GM12872 (cell line): ENCODE data around the gene CDK16.

Source experiments
- TF ChIP-seq, protein P1 (sequence below): IDR thresholded peaks from 3 replicates; pipeline ENCODE4 v1.5.1; 2011; ENCODE audit warnings: low read depth, mild to moderate bottlenecking, low read length, moderate library complexity; ENCODE audit not compliant: insufficient read depth

The CDK16 gene

DNA sequence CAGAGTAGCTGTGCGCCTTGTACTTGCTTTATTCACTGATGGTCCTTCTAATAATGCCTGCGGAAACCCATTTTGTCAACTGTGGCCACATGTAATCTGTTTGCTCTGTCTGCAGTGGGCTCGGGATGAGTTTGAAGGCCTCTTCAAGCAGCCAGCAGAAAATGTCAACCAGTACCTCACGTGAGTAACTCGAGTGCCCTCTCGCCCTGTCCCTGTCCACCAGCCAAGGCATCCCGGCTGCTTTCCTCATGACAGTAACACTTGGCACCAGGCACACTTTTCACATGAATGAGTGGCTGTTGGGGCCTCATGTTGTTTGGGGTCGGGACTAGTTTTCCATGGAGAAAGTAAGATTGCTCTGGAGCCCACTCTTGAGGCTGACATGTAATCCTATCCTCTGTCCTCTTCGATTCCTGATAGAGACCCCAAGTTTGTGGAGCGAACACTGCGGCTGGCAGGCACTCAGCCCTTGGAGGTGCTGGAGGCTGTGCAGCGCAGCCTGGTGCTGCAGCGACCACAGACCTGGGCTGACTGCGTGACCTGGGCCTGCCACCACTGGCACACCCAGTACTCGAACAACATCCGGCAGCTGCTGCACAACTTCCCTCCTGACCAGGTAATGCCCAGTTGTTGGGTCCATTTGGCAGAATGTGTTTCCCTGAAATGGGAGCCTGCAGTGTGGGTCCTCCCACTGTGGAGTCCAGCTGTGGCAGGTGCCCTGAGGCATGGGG lies 8.8 kb upstream of the CDK16 start:
- TF ChIP-seq, protein P1, sequence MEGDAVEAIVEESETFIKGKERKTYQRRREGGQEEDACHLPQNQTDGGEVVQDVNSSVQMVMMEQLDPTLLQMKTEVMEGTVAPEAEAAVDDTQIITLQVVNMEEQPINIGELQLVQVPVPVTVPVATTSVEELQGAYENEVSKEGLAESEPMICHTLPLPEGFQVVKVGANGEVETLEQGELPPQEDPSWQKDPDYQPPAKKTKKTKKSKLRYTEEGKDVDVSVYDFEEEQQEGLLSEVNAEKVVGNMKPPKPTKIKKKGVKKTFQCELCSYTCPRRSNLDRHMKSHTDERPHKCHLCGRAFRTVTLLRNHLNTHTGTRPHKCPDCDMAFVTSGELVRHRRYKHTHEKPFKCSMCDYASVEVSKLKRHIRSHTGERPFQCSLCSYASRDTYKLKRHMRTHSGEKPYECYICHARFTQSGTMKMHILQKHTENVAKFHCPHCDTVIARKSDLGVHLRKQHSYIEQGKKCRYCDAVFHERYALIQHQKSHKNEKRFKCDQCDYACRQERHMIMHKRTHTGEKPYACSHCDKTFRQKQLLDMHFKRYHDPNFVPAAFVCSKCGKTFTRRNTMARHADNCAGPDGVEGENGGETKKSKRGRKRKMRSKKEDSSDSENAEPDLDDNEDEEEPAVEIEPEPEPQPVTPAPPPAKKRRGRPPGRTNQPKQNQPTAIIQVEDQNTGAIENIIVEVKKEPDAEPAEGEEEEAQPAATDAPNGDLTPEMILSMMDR: no peak

DNA sequence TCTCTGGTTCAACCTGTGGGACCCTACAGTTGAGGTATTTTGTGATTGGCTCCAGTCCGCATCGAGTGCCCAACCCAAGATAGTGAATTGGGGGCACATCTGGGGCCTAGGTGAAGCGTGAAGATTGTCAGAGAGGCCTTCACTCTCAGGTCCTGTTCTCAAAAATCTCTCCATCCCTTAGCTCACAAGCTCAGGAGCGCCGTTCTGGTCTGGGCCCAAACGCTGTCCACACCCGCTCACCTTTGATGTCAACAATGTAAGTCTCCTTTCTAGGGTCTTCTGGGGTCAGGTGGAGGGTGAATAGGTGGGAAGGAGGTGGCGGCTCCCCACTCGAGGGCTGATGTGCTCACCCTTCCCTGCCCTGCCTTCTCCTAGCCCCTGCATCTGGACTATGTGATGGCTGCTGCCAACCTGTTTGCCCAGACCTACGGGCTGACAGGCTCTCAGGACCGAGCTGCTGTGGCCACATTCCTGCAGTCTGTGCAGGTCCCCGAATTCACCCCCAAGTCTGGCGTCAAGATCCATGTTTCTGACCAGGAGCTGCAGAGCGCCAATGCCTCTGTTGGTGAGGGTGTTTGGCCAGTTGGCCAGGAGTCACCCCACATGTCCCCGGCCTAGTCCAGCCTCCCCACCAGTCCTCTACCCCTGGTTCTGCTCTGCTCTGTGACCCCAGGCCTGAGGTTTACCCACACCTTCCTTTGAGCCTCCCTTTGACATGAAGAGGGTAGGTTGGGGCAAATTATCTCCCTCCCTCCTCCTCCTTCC lies 7.6 kb upstream of the CDK16 start:
- TF ChIP-seq, protein P1: no peak

DNA sequence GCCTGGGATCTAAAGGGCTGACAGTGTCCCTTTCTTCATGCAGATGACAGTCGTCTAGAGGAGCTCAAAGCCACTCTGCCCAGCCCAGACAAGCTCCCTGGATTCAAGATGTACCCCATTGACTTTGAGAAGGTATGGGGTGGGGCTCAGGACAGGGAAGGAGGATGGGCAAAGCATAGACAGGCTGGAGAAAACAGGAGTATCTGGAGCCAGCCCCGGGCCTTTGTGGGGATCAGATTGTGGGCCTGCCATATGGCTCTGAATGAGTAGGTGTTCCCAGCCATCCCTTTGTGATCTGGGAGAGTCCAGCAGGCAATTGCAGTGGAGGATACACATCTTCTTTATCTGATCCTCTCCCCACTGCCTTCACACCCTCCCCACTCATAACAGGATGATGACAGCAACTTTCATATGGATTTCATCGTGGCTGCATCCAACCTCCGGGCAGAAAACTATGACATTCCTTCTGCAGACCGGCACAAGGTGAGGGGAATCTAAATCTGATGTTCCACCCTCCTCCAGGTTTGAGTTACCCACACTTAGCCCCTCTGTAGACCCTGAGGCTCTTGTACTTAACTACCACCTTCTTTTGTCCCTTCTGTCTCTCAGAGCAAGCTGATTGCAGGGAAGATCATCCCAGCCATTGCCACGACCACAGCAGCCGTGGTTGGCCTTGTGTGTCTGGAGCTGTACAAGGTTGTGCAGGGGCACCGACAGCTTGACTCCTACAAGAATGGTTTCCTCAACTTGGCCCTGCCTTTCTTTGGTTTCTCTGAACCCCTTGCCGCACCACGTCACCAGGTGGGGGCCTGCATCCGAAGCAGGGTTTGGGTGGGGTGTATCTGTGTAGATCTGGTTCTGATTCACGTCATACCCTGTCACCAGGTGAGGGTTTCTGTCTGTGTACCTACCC lies 5.8 kb upstream of the CDK16 start:
- TF ChIP-seq, protein P1: no peak

DNA sequence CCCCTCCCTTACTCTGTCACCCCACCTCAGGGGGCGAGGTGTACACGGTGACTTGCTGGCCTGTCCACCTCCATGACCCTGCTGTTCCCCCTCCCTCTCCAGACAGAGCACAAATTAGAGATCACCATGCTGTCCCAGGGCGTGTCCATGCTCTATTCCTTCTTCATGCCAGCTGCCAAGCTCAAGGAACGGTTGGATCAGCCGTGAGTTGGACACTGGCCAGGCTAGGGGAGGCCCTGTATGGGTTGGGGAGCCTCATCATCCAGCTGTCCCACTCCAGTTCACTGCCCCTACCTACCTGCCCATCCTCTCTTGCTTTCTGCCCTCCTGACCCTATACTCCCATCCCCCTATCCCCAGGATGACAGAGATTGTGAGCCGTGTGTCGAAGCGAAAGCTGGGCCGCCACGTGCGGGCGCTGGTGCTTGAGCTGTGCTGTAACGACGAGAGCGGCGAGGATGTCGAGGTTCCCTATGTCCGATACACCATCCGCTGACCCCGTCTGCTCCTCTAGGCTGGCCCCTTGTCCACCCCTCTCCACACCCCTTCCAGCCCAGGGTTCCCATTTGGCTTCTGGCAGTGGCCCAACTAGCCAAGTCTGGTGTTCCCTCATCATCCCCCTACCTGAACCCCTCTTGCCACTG lies 3.9 kb upstream of the CDK16 start:
- TF ChIP-seq, protein P1: no peak

DNA sequence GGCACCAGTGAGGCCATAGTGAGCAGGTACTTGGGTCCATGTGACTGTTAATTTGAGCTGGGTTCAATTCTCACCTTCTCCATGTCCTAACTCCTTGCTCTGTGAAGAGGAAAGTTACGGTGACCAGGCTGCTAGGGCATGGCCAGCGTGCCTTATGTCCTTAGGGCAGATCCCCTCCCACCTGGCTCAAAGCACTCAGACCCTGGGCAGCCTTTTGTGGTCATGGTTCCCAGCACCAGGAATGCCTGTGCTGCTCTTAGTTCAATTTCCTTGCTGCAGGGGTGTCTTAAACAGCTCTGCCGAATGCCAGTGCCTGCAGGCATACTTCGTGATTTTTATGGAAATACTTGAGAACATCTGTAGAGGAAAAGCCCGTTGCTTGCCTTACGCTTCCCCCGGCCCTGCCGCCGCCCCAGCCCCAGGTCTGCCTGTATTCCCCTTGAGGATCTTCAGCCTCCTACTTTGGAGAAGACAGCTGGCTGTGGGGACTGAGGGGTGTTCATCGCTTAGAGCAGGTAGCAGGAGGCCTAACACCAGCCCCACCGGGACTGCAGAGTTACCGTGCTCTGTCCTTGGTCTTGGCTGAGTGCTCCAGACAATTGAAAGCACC lies 3.1 kb upstream of the CDK16 start:
- TF ChIP-seq, protein P1: no peak

DNA sequence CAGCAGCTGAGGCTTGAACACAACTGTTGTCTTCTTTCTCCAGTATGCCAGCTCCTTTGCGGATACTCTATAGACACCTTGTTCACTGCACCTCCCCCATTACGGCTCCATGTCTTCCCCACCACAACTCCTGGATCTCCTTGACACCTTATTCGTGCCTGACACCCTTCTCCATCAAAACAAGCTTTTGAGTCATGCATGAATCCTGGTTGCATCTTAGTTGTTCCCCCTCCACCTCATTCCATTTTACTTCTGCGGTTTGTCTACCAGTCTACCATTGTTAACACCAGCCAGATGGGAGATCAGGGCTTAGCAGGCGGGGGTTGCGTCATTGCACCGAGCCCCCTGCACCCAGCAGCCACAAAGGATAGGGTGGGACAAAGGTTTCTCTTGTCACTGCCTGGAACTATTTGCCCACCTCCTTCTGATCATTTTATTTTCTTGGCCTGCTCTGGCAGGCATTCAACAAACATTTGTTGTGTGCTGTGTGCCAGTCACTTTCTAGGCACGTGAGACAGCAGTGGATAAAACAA lies 2.0 kb upstream of the CDK16 start:
- TF ChIP-seq, protein P1: no peak
